ENCODE measurements around the gene SPOCK3.
A peak's percentile ranks its signal among the peaks of the same experiment; 100 is the strongest.

The SPOCK3 gene

GRCh38 chr4:167176723-167177367 is 57.4 kb downstream of the SPOCK3 start:
- DNase-seq (ENCODE audit: low spot score) = no peak

DNA sequence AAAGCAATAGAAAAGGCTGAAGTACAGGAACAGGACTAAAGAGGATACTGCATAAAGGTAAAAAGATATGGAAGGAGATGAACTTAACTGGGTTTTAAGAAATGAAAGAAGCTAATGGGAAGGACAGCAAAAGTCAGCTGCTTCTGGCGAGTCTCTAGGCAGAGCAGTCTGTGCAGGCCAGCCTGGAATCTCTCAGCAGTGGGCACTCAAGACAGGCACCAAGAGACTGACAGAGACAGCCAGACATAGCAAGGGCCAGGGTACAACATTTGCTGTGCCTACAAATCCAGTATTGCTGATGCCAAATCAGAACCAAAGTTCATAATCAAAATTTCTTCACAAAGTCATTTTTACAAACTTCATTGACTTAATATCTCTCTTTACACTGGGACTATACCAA is 62.4 kb downstream of the SPOCK3 start:
- DNase-seq (ENCODE audit: low spot score) = no peak

DNA sequence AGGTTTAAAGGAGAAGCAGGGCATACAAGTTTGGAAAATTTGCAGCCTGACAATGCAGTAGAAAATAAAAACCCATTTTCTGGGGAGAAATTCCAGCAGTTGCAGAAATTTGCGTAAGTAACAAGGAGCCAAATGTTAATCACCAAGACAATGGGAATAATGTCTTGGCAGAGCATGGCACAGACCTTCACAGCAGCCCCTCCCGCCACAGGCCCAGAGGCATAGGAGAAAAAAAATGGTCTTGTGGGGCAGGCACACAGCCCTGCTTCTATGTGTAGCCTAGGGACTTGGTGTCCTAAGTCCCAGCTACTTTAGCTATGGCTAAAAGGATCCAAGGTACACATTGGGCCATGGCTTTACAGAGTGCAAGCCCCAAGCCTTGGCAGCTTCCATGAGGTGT is 65.7 kb downstream of the SPOCK3 start:
- DNase-seq (ENCODE audit: low spot score) = no peak

GRCh38 chr4:167150587-167150986 is 83.7 kb downstream of the SPOCK3 start:
- no peak for DNase-seq (ENCODE audit: low spot score)

GRCh38 chr4:167144605-167145004 is 89.7 kb downstream of the SPOCK3 start:
- no peak for DNase-seq (ENCODE audit: low spot score)

GRCh38 chr4:167143018-167143417 is 91.3 kb downstream of the SPOCK3 start:
- no peak for DNase-seq (ENCODE audit: low spot score)

DNA sequence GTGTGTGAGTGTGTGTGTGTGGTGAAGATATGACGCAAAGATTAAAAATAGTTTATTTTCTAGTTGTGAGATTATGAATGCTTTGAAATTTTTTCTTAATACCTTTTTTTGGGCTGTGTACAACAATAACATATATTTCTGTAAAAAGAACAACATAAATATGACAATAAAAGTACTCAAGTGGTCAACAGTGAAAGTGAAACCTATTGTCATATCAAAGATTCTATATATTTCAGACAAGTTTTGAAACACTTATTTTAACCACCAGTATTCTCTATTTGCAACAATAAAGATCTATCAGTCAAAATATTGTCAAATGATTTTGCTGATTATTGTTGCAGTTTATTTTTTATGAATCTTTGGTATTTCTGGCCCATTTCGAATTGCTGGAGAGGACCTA is 98.0 kb downstream of the SPOCK3 start:
- DNase-seq (ENCODE audit: low spot score) = no peak

GRCh38 chr4:167129146-167129545 is 105.1 kb downstream of the SPOCK3 start:
- no peak for DNase-seq (ENCODE audit: low spot score)

DNA sequence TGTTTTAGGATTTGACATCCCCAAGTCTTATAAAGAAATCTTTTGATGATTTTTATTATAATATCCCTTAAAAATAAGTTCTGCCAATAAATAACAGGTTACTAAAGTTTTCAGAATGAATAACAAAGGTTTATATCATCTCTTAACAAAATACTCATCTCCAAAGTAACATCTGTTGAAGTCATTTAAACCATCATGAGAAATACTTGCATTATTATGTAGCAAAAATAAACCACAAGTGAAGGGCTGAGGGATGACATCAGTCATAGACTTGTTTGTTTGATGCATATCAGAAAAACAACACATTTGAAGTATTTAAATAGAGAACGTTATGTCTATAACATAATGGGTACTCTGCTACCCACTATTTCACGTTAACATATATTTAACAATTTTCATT is 114.9 kb downstream of the SPOCK3 start:
- no peak for DNase-seq (ENCODE audit: low spot score)

DNA sequence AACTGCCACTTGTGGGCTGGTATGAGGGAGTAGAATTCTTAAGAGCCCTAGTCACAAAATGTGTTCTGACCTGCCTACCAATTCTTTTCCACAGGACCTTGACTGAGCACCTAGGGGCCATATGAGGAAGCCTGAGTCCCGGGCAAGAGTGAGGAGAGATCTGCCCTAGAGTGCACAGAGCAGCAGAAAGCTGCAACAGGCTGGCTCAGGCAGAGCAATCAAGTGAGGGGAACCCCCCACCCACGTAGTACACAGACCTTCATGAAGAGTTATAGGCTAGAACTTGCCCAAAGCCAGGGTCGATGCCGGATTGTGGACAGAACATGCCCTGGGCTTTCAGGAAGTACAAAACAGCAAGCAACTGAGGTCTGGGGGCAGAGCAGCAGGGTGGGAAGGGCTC is 117.0 kb downstream of the SPOCK3 start:
- no peak for DNase-seq (ENCODE audit: low spot score)

DNA sequence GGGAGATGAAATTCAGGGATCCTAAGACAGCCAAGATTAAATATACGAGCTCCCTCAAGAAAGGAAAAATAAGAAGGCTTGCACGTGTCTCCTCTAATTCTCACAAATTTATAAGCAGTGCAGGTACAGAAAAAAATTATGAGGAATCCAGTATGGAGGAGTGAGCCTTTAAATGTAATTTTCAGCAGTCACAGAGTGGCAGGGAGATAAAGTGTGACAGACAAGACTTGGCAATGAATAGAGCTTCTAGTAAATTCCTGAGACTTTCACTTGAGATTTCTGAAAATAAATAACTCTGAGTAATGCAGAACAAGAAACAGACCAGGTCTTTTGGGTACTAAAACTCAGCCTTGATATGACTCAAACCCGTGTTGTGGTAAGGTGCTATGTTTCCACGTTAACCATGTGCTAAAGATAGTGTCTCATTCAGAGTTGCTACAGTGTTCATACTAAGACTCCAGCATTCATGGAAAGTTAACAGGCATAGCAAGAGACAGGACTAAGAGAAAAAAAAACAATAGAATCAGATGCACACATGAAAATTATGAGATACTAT is 119.8 kb downstream of the SPOCK3 start:
- DNase-seq (ENCODE audit: low spot score) = no peak

GRCh38 chr4:167111622-167112021 is 122.7 kb downstream of the SPOCK3 start:
- no peak for DNase-seq (ENCODE audit: low spot score)

DNA sequence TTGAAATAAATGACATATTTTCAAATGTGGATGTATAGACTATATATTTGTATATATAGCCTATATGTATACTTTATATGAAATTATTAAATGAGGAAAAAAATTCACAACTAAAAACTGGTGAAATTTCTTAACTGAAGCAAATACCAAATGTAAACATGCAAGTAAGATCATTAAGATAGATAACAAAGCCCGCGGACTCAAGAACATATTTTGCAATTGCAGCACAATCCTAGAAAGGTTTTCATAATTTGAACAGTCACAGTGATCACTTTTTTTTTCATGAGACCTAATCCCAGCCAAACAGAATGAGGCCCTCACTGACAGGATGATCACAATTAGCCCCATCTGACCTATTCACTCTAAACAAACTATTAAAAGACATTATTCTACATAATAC is 123.2 kb downstream of the SPOCK3 start:
- no peak for DNase-seq (ENCODE audit: low spot score)

DNA sequence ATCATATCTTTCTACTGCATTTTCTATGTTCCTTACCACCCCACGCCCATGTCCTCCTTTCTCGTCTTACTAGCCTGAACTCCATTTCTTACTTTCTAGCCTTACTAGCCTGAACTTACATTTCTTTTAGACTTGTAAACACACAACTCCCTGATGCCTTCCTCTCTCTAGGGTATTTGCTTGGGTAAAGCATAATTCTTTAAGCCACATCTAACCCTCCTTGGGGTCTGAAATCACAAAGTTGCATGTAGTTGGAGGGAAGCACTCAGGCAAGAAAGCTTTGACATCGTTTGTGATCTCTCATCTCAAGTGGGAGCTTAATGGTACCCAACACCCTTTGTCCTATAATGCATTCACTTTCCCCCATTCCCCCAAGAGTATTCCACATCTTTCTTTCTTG is 124.4 kb downstream of the SPOCK3 start:
- DNase-seq (ENCODE audit: low spot score) = no peak

GRCh38 chr4:167105857-167106256 is 128.4 kb downstream of the SPOCK3 start:
- no peak for DNase-seq (ENCODE audit: low spot score)

DNA sequence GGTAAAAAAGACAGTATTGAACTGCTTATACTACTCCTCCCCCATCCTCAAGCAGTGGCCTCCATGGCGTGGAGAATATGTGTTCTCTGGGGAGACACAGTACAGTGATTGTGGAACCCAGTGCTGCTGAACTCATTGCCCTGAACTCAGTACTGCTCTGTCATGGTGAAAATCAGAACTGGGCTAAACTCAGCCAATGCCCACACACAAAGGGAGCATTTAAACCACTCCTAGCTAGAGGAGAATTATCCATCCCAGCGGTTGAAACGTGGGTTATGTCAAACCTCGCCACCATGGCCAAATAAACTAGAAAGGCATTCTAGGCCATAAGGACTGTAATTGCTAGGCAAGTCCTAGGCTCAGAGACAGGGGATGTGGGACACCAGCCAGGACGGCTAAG is 131.8 kb downstream of the SPOCK3 start:
- no peak for DNase-seq (ENCODE audit: low spot score)

GRCh38 chr4:167101035-167101434 is 133.3 kb downstream of the SPOCK3 start:
- DNase-seq (ENCODE audit: low spot score) = no peak

- peak; percentile 60 for DNase-seq (ENCODE audit: low spot score)
Observed at GRCh38 chr4:167100120-167100519, 134.2 kb downstream of the SPOCK3 start.

DNA sequence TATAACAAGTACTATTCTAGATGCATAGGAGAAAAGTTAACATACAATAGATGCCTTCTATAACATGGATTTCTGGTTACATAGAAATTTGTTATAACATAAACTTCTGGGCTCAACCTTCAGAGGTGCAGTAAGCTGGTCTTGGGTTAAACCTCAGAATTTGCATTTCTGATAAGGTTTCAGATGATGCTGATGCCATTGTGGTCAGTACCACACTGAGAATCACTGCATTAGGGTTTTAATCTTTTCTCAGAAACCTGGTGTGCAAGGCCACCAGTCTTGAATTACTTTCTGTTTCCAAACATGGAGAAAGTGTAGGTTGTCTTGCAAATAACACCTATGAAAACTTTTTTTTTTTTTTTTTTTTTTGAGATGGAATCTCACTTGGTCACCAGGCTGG is 146.2 kb downstream of the SPOCK3 start:
- no peak for DNase-seq (ENCODE audit: low spot score)

DNA sequence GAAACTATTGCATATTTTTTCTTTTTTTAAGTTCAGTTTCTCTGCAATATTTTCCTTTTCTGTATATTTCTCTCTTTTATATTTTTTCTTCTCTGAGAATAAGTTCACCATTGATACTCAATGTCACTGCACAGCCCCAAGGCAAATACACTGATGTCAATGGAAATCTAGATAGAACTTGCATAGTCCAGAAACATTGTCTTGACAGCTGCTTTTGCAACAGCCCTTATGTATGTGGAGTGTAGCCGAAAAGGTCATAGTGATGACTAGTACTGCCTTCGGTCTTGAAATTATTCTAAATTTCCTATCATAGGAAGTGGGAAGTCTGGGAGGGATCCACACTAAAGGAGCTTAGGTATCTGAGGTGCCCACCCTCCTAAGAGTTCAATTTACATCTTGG is 150.0 kb downstream of the SPOCK3 start:
- no peak for DNase-seq (ENCODE audit: low spot score)

- DNase-seq (ENCODE audit: low spot score) = no peak
Observed at GRCh38 chr4:167079762-167080161, 154.5 kb downstream of the SPOCK3 start.

- no peak for DNase-seq (ENCODE audit: low spot score)
Observed at GRCh38 chr4:167052631-167053091, 181.6 kb downstream of the SPOCK3 start.

DNA sequence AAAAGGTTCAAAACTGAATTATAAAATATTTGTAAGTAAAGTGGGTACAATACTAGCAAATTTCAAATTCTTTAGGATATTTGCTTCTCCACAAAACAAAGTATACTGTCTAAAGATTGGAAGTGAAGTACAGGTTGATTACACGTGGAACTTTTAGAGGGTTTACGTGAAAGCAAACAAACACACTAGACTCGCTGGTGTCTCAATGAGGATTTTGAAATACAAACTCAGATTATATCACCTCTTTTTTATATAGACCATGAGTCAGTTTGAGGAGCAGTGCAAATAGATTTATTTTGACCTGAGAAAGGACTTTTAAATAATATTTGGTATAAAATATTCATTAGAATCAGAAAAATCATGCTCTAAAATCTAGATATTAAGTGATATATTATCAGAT is 185.0 kb downstream of the SPOCK3 start:
- no peak for DNase-seq (ENCODE audit: low spot score)

DNA sequence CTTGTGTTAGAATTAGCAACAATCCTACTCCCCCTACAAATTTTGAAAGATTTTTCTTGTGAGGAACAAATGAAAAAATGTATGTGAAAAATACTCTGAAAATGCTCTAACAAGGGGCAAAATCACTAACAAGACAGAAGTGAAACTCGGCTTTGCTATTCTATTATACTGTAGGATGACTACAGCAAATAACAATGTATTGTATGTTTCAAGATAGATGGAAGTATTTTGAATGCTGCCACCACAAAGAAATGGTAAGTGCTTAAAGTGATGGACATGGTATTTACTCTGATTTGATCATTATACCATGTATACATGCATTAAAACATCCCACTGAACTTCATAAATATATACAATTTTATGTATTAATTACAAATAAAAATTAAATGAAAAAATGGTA is 192.8 kb downstream of the SPOCK3 start:
- DNase-seq (ENCODE audit: low spot score) = no peak
